HG02973 (cell line): ENCODE measurements around the gene FAM9C.
"Not testable (repeated sequence)": the region's sequence is repeated elsewhere in the genome, so short reads cannot be mapped to it uniquely, and the experiment has no call there.

Source experiments
- ATAC-seq: cut with Tn5 transposase; IDR thresholded peaks from one replicate; pipeline ENCODE4 v1.9.1; 2021; ENCODE audit warnings: moderate library complexity; ENCODE audit not compliant: unreplicated experiment

The FAM9C gene

DNA sequence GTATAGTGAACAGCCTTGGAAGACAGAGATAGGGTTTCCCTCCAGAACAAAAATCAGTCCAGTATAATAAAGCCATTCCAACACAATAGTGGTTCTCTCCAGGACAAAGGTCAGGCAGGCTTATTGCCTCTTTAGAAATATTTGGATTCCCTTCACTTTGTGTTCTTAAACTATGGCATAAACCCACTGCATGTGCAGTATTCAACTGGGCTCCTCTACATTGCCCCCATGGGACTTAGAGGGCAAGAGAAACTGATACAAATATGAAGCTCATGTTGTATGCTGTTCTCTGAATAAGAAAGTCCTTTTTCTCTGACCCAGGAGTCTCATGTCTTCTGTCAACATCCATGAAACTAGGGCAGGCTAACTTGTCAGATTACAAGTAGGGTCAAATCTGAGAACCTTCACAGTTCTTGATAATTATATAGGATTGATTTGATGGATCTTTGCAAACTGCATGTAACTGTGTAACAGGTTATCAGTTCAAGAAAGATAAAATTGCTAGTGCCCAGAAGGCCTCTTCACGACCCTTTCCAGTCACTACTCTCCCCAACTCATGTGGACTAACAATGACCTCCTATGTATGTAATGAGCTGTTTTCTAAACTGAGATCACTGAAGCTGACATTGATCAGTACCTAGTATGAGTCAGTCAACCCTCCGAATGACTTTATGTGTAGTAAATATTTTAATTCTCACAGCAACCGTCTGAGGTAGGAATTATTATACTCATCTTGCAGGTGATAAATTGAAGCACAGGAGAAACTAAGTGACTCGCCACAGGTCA is 31.9 kb upstream of the FAM9C start:
- ATAC-seq, result peak; percentile 51

DNA sequence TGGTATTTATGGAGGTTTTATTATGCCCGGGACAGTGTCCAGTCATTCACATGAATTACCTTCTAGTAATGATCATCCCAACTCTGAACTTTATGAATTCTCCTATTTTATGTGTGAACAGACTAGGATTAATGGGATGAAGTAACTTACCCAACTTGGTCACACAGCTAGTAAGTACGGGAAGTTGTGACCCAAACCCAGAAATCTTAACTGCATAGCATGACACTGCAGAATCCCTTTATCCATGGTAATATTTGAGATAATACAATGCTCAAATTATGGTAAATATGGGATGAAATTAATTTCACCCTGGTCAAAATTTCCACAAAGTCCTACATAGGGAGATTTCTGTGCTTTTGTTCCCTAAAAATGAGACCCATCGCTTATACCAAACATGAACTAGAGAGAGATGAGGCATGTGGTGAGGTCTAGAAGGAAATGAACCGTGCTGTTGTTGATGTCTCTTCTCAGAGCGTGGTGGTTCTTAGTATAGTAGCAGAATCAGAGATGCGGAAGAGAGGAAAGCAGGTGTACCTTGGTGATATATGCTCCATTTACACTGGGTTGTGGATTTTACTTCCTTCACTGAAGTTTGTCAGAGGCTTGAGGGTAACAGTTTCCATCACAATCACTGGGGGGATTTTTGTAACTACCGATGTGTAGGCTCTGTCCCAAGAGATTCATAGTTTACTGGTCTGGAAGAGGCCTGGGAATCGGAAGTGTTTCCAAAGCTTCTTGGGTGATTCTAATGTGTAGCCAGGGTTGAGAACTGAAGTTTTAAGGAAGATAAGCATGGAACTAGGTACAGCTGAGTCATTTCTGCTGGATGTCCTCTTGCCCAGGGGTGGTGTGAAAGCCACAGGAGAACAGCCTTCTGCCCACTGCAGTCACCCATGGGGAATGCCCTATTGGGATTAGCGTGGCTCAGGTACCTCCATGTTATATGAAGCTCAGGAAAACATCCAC is 30.2 kb upstream of the FAM9C start:
- ATAC-seq, result peak; percentile 85

DNA sequence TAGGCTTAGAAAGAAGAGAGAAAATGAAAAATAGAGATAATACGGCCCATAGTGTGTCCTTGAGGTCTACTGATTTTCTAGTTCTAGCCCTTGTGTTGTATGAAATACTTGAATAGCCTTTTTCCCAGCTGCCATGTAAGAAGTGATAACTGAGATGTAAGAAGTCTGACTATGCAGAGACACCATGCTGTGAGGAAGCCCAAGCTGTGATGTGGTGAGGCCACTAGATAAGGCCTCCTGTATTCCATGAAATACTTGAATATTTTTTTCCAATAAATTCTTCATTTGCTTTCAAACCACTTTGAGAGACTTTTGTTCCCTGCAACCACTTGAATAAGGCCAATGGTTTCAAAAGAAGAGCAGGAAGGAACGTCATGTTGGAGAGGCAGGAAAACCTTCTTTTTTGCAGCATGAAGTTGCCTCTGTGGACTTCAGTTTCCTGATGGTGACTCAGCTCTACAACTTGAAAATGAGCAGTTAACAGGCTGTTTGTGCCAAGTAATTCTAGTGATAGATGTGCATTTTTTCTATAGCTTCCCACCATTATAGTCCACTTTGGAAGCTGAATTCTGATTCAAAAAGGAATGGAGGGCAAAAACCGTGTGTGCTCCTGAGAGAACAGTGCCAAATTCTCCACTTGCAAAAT is 25.5 kb upstream of the FAM9C start:
- ATAC-seq, result no peak

DNA sequence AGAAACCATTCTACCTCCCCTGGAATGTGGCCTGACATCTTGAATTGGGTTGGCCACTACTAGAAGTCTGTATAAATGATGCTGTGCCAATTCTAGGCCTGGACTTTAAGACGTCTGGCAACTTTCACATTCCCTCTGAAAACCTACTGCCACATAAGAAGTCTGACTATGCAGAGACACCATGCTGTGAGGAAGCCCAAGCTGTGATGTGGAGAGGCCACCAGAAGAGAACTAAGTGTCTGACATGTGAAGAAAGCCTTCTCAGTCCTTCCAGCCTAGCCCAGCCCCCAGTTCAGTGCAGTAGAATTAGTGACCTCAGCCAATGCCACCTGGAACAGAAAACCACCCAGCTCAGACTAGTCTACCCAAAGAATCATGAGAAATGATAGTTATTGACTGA is 24.2 kb upstream of the FAM9C start:
- no peak for ATAC-seq

DNA sequence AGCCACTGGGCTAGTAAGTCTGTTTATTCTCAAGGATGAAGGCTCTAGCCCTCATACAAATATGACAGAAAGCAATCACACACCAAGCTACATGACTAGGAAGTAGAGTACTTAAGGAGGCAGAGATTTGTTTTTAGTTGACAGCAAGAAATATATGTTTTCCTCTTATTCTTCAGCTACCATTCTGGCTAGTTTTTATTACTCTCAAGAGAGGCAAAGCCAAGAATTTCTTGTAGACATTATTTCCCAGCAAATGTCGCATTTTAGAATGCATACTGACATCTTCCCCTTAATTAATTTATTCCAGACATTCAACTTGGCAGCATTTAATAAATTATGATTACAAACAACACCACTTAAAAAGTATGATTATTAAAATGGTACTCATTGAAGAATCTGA is 23.4 kb upstream of the FAM9C start:
- ATAC-seq, result no peak

DNA sequence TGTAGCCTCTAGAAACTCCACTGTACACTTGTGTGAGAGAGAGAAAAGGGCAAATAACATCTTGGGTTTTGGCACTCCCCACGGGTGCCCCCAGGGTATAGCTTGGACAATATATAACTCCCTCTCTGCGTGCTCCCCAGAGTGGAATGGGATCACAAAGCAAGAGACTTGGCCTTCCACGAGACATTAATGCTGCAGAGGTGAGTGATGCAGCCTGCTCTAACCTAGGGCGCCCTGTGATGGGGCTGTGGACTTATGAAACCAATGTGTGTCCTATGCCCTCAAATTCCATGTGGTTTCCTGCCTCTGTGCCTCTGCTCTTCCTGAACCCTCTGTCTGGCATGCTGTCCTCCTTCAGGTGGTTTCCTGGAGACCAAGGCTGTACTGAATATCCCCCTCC is 22.0 kb upstream of the FAM9C start:
- ATAC-seq, result no peak

DNA sequence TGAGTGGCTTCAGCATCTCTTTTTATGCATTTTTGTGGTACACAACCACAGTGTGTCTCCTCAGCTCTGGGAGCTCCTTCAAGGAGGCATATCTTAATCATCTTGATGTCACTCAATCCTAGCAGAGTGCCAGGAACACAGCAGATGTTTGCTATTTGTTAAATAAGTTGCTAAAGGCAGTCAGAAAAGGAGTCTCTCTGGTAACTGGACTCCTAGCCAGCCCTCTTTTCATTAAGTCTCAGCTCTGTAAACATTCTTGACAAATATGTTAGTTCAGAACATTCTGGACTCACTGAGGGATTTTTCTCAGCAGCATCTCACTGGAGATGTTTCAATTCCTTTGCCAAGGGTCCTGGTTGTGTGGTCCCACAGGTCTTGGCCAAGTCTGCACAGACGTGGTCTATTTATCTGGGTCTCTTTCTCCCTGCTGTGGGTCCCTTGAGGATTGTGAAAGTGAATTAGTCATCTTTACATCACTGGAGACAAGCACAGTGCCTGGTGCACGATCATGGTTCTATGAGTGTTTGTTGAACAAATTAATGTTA is 20.3 kb upstream of the FAM9C start:
- ATAC-seq, result no peak

DNA sequence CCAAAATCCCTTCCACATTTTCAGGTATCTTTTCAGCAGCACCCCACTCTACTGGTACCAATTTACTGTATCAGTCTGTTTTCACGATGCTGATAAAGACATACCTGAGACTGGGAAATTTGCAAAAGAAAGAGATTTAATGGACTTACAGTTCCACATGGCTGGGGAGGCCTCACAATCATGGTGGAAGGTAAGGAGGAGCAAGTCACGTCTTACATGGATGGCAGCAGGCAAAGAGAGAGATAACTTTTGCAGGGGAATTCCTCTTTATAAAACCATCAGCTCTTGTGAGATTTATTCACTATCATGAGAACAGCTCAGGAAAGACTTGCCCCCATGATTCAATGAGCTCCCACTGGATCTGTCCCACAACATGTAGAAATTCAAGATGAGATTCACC is 18.7 kb upstream of the FAM9C start:
- not testable (repeated sequence) for ATAC-seq

DNA sequence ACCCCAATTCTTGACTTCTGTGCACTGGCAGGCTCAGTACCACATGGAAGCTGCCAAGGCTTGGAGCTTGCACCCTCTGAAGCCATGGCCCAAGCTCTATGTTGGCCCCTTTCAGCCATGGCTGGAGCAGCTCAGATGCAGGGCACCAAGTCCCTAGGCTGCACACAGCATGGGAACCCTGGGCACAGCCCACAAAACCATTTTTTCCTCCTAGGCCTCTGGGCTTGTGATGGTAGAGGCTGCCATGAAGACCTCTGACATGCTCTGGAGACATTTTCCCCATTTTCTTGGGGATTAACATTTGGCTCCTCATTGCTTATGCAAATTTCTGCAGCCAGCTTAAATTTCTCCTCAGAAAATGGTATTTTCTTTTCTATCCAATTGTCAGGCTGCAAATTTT is 17.9 kb upstream of the FAM9C start:
- ATAC-seq, result not testable (repeated sequence)

DNA sequence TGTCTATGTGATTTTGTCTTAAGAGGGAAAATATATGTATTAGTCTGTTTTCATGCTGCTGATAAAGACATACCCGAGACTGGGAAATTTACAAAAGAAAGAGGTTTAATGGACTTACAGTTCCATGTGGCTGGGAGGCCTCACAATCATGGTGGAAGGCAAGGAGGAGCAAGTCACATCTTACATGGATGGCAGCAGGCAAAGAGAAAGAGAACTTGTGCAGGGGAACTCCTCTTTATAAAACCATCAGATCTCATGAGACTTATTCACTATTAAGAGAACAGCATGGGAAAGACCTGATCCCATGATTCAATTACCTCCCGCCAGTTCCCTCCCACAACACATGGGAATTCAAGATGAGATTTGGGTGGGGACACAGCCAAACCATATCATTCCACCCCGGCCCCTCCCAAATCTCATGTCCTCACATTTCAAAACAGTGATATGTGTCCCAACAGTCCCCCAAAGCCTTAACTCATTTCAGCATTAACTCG is 16.8 kb upstream of the FAM9C start:
- not testable (repeated sequence) for ATAC-seq

DNA sequence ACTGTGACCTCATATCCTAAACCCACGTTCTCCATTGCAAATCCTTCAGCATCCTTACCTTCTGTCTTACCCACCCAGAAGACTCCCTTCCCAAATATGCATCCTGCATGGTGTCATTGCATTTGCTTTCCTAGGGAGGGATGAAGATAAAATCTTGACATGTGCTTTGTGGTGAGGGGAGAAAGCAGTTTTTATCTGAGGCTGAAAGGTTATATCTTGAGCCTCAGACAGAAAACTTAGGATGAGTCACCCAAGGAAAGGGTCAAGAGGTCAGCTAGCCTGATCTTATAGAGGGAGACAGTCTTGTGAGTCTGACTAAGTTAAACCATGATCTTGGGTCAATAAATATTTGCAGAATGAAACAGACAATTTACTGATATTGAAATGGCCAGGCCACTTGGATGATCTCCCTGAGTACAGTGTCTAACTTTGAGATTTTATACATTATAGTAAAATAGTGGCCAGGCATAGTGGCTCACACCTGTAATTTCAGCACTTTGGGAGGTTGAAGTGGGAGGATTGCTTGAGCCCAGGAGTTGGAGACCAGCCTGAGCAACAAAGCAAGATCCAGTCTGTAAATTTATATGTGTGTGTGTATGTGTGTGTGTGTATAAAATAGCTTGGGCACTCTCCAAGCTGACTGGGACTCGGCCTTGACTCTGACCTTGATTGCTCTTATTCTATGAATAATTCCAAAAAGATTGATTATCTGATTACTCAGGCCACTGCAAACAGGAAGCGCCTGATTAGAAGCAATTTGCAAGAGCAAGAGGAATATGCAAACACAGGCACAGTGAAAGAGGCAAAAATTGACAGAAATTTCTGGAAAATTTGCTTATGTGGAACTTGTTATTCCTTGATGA is 15.4 kb upstream of the FAM9C start:
- no peak for ATAC-seq

DNA sequence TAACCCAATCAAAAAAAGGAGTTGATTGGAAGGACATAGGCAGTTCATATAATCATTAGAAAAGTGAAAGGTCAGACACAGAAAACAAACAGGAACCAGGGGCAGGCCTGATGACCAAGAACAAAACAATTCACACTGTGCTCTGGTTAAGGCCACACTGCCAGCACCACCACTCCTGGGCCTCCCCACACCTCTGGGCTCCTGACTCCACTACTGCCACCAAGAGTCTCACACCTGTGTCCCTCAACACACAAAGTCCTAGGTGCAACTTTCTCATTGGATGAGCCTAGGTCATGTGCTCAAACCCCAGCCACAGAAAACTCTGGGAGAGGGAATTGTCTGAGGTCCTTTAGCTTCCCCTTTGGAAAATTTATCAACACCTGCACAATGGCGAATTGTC is 11.1 kb upstream of the FAM9C start:
- no peak for ATAC-seq

DNA sequence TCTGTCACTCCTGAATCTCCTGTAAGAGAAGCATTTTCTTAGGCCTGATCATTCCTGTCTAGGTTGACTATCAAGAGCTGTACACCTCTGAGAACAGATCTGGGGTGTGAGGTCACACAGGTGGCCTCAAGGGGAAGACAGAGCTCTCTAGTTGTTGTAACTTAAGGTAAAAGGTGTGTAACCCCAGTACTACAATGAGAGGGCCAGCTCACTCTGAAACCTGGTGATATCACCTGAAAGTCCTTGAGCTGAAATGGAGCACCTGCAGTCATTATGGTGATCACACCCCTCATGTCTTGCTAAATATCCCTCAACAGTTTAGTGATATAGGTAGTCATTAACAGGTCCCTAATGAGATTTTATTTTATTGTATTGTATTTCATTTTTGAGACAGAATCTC is 8.8 kb upstream of the FAM9C start:
- ATAC-seq, result no peak

DNA sequence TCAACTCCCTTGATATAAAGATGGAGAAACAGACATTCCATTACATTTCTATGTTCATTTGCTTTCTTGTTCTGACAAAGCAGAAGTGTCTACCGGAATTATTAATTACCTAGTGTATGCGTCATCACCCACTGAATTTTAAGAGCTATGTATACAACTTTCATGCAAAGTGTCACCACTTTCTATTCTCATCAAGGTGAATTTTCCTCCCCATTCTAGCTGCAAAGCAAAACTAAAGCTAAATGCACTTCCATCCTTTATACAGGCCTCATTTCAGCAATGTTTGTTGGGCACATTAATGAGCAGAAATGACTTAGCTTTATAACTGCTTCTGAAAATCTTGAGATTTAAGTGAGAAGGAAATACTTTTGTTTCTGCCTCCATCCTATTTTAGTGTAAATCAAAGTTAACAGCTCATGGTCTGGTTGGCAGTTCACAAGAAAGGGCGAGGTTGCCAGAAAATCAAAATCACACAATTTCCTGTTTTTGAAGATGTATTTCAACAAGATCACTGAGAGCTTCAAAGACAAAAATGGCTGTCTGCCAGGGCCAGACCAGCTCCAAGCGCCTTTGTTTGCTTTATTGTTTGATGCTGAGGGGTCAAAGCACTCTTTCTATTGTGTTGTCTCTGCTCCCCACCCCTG is 7.2 kb upstream of the FAM9C start:
- peak; percentile 74 for ATAC-seq

DNA sequence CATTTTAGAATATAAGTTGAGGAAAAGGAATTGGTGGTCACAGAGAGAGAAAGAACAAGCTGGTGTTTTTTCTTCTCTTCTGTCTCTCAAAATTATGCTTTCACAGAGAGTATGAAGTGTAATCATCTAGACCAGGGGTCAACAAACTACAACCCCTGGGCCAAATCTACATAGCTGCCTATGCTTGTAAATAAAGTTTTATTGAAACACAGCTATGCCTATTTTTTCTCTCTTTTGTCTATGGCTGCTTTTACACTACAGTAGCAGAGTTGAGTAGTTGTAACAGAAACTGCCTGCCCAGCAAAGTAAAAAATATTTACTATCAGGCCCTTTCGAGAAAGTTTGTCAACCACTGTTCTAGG is 6.7 kb upstream of the FAM9C start:
- no peak for ATAC-seq

DNA sequence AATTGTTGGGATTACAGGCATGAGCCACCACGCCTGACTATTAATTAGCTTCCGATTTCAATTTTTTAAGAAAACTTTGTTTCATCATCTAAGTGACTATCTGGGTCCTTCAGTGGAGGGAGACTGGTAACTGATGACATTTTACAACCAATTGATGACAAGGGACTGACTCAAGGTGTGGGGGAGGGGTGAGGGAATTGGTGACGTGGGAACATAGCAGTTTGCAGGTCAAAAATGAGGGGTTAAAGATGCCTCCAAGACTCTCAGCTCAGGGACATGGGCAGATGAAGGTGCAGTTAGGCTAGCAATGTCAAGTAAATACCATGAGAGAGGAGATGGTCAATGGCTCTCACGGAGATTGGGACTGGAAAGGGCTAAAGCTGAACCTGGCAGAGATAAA is 5.7 kb upstream of the FAM9C start:
- no peak for ATAC-seq

DNA sequence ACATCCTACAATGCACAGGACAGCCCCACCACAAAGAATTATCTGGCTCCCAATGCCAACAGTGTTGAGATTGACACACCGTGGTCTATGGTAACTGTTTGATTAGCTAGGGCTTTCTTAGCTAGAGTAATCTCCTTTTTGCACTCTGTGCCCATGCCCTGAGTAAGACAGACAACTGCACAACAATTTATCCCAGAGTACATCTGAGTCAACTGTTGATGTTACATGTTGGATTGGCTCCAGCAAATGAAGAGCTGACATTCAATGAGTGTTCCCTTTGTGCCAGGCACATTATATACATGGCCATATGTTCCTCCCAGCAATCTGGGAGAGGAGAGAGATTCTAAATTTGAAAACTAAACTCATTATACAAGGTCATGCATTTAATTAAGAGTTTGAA is 3.9 kb upstream of the FAM9C start:
- no peak for ATAC-seq

DNA sequence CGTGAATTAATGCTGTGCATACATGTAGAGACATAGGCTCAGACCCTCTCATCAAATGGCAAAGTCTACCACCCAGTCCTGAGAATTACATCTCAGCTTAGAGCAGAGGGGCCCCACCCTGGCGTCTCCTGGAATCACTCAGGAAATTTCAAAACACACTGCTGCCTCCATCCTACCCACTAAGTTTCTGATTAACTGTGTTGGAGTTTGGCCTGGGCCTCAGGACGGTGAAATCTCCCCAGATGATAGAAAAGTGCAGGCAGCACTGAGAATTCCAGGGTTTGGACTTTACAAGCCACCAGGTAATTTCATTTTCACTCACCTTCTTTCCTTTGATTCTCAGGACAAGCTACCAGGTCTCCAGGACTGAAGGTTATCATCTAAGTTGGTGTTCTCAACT is 3.3 kb upstream of the FAM9C start:
- ATAC-seq, result no peak

DNA sequence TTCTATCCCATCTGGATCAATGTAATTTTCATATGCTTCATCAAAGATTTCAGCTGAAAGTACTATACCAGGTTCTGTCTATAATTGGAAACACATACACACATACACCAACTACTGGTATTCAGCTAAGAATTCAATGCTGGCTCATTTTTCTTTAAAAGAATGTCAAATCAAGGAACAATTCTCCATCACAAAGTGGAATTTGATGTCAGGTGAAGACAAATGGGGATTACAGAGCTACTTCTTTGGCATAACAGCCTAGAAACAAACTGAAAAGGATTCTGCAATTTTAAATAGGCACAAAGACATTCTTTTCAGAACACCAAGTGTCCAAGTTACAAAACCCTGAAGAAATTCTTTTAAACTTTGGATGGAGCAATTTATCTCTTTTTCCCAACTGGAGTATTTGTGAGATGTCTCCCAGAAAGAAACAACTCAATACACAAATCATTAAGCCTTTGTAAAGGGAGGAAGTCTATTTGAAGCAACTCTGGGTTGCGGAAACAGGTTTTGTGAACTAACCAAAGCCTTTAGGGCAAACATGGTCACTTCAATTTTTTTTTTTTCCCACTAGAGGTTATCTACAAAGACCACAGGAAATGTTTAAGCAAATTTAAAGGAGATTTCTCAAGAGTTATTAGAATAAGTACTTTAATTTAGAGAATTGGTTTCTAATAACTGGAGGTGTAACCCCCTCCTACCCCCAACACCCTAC is 1.9 kb upstream of the FAM9C start:
- no peak for ATAC-seq
